ENCODE data around the gene NHEJ1. TPM values are rescaled to one million over a fixed set of nuclear protein-coding genes. Genes with fewer than 3 reads are reported as not detected.

NHEJ1 gene
- total RNA-seq, 1 donor from 2014 or later, result 19.6 TPM

DNA sequence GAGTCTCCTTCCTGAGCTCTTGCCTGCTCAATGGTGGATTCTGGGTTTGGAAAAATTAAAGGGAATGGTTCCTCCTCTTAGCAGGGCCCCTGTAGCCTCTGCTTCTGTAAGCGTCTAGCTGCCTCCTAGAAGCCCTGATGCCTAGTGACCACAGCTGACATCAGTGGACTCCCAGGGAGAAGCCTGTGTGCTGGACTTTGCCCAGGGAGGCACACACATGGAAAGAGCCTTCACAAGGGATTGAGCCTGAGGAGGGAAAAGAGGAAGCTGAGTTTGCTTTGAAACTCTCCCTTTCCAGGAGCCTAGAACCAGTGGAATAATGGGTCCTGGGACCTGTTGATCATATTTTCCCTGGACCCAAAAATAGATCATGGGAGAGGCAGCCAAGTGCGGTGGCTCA is 117.9 kb downstream of the NHEJ1 start:
- no peak overlapping the region for H3K27ac Mint-ChIP-seq
- TF ChIP-seq, protein P1, sequence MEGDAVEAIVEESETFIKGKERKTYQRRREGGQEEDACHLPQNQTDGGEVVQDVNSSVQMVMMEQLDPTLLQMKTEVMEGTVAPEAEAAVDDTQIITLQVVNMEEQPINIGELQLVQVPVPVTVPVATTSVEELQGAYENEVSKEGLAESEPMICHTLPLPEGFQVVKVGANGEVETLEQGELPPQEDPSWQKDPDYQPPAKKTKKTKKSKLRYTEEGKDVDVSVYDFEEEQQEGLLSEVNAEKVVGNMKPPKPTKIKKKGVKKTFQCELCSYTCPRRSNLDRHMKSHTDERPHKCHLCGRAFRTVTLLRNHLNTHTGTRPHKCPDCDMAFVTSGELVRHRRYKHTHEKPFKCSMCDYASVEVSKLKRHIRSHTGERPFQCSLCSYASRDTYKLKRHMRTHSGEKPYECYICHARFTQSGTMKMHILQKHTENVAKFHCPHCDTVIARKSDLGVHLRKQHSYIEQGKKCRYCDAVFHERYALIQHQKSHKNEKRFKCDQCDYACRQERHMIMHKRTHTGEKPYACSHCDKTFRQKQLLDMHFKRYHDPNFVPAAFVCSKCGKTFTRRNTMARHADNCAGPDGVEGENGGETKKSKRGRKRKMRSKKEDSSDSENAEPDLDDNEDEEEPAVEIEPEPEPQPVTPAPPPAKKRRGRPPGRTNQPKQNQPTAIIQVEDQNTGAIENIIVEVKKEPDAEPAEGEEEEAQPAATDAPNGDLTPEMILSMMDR (conservative IDR thresholded peaks at IDR 0.05), result no peak
- H3K27me3 Mint-ChIP-seq, result peaks cover 79% of the 10 kb centered on the region
- DNase-seq (ENCODE audit: extremely low spot score, unreplicated experiment), result no peak
- no peaks in the 10 kb centered on the region for H3K9me3 Mint-ChIP-seq
- no peaks in the 10 kb centered on the region for H3K36me3 Mint-ChIP-seq
- H3K4me1 Mint-ChIP-seq (ENCODE audit: unreplicated experiment), result peaks cover 5% of the 10 kb centered on the region
- H3K4me3 Mint-ChIP-seq, result no peak overlapping the region

DNA sequence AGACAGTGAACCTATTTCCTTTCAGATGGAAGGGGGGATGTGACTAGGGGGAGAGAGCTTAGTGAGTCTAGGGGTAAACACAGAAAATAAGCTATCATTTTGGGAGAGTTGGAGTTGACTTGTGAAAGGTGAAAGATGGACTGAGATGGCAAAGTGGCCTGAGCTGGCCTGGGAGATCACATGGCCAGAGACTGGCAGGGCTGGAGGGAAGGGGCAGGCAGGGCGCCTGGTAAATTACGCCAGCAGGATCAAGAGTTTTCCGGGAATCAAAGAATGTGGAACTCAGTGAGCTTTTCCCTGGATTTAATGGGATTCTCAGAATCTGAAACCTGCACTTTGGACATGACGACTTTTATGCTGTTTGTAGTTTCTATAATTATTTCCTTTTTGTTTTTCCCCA is 118.5 kb downstream of the NHEJ1 start:
- peaks cover 79% of the 10 kb centered on the region for H3K27me3 Mint-ChIP-seq
- TF ChIP-seq, protein P1 (conservative IDR thresholded peaks at IDR 0.05), result no peak
- no peak overlapping the region for H3K27ac Mint-ChIP-seq
- no peak overlapping the region for H3K4me3 Mint-ChIP-seq
- peaks cover 5% of the 10 kb centered on the region for H3K4me1 Mint-ChIP-seq (ENCODE audit: unreplicated experiment)
- no peaks in the 10 kb centered on the region for H3K9me3 Mint-ChIP-seq
- no peak for DNase-seq (ENCODE audit: extremely low spot score, unreplicated experiment)
- H3K36me3 Mint-ChIP-seq, result no peaks in the 10 kb centered on the region

- TF ChIP-seq, protein P1 (conservative IDR thresholded peaks at IDR 0.05), result no peak
- Mint-ChIP-seq H3K4me3 (peak within 1 kb of the TSS; percentile 91), H3K9me3 (no peaks in the 10 kb centered on the region), H3K4me1 (ENCODE audit: unreplicated experiment) (peaks cover 5% of the 10 kb centered on the region), H3K27ac (no peak within 1 kb of the TSS), H3K27me3 (peaks cover 82% of the 10 kb centered on the region), H3K36me3 (no peaks in the 10 kb centered on the region)
- no peak for DNase-seq (ENCODE audit: extremely low spot score, unreplicated experiment)
These were observed 119.4 kb downstream of the NHEJ1 start, which contains the start of gene CFAP65 for GRCh38 chr2:219041252-219041651. TSS of gene CFAP65 (minus strand) at chr2:219041516. CDS start at chr2:219039048, 2,468 bp downstream.

DNA sequence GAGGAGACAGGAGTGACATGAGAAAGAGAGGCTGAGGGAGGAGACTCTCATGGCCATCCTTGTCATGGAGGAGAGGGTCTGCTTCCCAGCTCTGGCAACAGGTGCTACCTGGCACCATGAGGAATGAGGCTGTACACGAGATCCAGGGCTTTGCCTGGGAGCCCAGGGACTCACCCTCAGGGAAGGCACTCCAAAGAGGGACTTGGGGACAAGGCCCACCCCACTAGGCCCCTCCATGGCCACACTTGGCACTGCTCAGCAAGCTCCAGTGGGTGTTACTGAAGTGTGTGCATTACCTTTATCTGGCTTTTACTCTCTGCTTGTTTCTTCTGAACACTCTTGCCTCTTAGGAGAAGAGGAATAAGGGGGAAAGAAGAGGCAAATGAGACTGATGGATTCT is 122.0 kb downstream of the NHEJ1 start:
- DNase-seq (ENCODE audit: extremely low spot score, unreplicated experiment), result no peak
- no peaks in the 10 kb centered on the region for H3K9me3 Mint-ChIP-seq
- H3K4me3 Mint-ChIP-seq, result no peak overlapping the region
- peaks cover 95% of the 10 kb centered on the region for H3K27me3 Mint-ChIP-seq
- no peaks in the 10 kb centered on the region for H3K36me3 Mint-ChIP-seq
- H3K4me1 Mint-ChIP-seq (ENCODE audit: unreplicated experiment), result peaks cover 5% of the 10 kb centered on the region
- H3K27ac Mint-ChIP-seq, result no peak overlapping the region
- TF ChIP-seq, protein P1 (conservative IDR thresholded peaks at IDR 0.05), result no peak

- Mint-ChIP-seq H3K36me3 (no peaks in the 10 kb centered on the region), H3K27me3 (peaks cover 95% of the 10 kb centered on the region), H3K4me3 (no peak overlapping the region), H3K9me3 (no peaks in the 10 kb centered on the region), H3K27ac (no peak overlapping the region), H3K4me1 (ENCODE audit: unreplicated experiment) (peaks cover 5% of the 10 kb centered on the region)
- TF ChIP-seq, protein P1 (conservative IDR thresholded peaks at IDR 0.05), result no peak
- DNase-seq (ENCODE audit: extremely low spot score, unreplicated experiment), result no peak
These were observed 122.7 kb downstream of the NHEJ1 start for GRCh38 chr2:219037783-219038499.
